ENCODE data around the gene GMPR. TPM values are rescaled to one million over a fixed set of nuclear protein-coding genes. Genes with fewer than 3 reads are reported as not detected.

The GMPR gene
- total RNA-seq, 4 donors from 2014 or later = 3.2 to 6.8 (median 4.8) TPM

GRCh38 chr6:16318538-16318937 is 80.2 kb downstream of the GMPR start:
- TF ChIP-seq, protein P1, sequence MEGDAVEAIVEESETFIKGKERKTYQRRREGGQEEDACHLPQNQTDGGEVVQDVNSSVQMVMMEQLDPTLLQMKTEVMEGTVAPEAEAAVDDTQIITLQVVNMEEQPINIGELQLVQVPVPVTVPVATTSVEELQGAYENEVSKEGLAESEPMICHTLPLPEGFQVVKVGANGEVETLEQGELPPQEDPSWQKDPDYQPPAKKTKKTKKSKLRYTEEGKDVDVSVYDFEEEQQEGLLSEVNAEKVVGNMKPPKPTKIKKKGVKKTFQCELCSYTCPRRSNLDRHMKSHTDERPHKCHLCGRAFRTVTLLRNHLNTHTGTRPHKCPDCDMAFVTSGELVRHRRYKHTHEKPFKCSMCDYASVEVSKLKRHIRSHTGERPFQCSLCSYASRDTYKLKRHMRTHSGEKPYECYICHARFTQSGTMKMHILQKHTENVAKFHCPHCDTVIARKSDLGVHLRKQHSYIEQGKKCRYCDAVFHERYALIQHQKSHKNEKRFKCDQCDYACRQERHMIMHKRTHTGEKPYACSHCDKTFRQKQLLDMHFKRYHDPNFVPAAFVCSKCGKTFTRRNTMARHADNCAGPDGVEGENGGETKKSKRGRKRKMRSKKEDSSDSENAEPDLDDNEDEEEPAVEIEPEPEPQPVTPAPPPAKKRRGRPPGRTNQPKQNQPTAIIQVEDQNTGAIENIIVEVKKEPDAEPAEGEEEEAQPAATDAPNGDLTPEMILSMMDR (IDR thresholded peaks at IDR 0.05; ENCODE audit: low read depth) = no peak

DNA sequence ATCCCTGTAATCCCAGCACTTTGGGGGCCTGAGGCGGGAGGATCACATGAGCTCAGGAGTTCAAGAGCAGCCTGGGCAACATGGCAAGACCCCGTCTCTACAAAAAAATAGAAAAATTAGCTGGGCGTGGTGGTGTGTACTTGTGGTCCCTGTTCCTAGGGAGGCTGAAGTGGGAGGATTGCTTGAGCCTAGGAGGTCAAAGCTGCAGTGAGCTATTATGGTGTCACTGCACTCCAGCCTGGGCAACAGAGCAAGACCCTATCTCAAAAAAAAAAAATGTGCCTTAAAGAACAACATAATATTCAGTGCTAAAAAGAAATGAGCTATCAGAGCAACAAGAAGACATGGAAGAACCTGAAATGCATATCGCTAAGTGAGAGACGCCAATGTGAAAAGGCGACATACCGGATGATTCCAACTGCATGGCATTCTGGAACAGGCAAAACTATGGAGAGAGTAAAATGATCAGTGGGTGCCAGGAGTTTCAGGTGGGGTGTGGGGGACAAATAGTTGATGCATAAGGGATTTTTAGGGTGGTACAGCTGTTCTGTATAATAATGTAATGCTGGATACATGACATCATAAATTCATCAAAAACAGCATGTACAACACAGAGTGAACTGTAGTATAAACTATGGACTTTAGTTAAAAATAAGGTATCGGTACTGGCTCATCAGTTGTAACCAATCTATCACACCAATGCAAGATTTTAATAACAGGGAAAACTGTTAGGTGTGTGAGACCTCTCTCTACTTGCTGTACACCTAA is 80.8 kb downstream of the GMPR start:
- TF ChIP-seq, protein P1 (IDR thresholded peaks at IDR 0.05; ENCODE audit: low read depth) = no peak

DNA sequence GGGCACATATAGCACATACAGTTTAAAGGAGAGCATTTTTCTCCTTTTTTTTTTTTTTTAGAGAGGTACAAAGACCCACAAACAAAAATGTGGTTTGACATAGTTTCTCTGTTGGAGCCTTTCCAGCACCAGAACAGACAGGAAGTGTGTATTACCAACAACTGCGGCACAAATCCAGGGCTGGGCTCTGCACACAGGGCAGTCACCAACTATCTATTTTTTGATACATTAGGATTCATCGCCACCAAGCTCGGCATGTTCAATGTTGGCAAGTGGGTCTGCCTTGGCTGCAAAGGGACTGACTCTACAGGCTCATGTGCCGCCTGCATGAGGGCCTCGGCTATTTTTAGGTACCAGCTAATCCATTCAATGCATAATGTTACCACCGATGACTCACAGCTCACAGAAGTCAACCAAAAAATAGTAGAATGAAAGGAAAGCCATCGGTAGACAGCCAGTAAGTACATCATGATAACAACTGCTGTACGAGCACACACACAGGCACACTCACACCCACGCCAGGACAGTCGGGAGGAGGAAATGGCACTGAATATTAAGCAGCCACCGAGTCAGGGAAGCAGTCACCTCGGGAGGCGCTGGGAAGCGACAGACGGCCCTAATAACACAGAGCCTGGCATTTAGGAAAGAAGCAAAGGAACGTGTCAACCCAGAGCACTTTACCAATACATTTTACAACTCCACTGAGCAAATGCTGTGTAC is 81.6 kb downstream of the GMPR start:
- TF ChIP-seq, protein P1 (IDR thresholded peaks at IDR 0.05; ENCODE audit: low read depth) = no peak

- TF ChIP-seq, protein P1 (IDR thresholded peaks at IDR 0.05; ENCODE audit: low read depth) = no peak
Measured at GRCh38 chr6:16320533-16321340, 82.3 kb downstream of the GMPR start.

DNA sequence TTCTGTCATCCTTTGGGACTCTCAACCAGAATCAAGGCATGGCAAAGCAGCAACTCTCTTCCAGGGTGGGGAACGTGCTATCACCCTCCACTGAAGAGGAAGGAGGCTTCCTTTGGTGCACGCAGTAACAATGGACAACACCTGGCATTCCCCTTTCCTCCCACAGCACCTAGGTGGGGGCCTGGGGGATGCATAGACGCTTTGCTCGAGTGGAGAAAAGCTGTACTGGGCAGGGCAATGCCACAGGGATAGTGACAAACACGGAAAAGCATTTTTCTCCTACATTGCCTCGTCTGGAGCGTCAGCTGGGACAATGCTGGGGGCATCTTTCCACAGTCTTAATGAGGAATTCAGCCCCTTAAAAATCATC is 82.9 kb downstream of the GMPR start:
- TF ChIP-seq, protein P1 (IDR thresholded peaks at IDR 0.05; ENCODE audit: low read depth) = no peak

GRCh38 chr6:16321826-16322225 is 83.4 kb downstream of the GMPR start:
- TF ChIP-seq, protein P1 (IDR thresholded peaks at IDR 0.05; ENCODE audit: low read depth) = no peak
